GM19438 (cell line): ENCODE measurements around the gene RAD51B.
"Not testable (repeated sequence)": the region's sequence is repeated elsewhere in the genome, so short reads cannot be mapped to it uniquely, and the experiment has no call there.

ENCODE experiments used
- ATAC-seq: cut with Tn5 transposase; IDR thresholded peaks from one replicate; pipeline ENCODE4 v1.9.1; 2021; ENCODE audit warnings: low read depth; ENCODE audit not compliant: unreplicated experiment

The RAD51B gene

DNA sequence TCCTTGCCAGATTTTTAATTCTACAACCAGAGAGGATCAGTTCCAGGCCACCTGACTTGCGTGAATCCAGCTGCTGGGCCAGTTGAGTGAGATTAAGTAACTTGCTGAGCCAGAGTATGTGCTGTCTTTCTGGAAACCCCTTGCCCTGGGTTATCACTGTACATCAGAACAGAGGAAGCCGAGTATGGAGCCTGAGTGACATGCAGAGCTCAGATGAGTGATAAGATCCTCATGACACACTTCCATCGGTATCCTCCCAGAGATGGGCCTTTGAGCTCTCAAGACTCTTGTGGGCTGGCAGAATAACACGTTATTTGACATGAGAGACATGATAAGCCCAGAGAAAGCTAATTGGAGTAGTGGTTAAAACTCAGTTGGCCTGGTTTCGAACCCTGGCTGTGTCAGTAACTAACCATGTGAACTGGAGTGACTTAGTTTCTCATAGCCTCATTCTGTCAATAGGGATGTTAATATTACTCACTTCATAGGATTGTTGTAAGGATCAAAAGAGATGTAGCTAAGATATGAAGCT, 585.1 kb downstream of the RAD51B start:
- ATAC-seq = no peak

DNA sequence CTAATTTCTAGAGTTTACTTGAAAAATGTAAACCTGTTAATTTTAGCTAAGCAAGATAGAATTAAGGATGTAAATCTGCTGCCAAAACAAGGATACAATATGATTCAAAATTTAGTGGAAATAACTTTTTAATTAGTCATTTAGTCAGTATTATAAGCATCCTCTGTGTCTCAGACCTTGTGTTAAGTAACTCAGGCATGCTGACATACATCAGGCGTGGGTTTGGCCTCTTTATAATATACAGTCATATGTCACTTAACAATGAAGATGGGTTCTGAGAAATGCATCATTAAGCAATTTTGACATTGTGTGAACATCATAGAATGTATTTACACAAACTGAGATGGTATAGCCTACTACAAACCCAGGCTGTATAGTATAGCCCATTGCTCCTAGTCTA, 586.4 kb downstream of the RAD51B start:
- no peak for ATAC-seq

DNA sequence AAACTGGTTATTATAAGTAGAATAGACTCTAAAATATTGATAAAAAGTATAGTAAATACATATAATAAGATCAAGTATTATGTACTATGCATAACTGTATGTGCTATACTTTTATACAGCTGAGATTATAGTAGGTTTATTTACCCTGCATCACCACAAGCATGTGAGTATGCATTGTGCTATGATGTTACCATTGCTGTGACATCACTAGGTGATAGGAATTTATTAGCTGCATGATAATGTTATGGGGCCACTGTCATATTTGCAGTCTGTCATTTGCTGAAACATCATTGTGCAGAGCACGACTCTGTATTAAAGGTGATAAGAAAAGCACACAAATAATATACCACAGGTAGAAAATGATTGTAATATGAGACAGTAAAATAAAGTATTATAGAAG, 587.7 kb downstream of the RAD51B start:
- no peak for ATAC-seq

DNA sequence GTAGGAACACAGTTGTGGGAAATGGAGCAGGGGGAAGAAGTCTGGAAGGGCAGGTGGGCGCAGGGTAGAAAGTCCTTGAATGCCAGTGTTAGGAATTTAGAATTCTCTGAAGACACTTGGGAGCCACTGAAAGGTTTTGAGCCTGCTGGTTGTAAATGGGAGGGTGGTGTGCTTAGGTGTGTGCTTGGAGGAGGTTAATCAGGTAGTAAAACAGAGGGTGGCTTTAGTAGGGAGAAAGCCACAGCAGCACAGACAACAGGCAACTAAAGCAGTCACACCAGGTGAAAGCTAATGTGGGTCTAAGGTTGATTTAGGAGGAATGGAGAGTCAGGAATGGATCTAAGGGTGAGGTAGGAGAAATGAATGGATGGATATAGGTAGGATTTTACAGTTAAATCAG, 588.2 kb downstream of the RAD51B start:
- ATAC-seq = no peak

DNA sequence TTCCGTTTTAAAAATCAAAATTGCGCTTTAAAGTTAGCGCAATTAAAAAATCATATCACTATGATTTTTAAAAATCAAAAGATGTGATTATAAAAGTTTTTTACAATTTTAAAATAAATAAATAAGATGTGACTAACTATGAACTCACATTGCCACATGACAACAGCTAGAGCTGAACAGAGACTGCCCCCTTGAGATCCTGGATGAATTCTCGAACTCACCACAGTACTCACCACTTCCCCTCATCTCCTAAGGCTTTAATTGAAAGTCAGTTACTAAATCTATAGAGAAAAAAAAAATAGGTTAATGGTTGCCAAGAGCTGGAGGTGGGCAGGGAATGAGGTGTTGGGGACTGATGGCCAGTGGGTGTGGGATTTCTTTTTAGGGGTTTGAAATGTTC, 589.1 kb downstream of the RAD51B start:
- ATAC-seq = no peak

DNA sequence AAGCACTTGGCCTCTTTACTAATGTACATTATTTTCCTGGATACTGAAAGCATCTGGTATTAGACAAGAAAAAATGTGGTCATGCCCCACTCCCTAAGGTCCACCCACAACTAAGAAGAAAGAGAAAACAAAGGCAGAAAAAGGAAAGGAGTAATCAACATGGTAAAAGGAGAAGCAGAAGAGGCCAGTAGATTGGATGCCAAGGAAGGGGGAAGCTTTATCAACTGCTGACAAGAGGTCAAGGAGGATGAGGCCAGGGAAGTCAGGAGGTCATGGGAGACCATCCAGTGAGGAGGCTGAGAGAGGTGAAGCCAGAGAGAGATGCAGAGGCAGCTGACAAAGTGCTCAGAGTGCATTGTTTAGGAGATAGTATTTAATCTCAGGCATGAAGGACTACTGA, 589.8 kb downstream of the RAD51B start:
- ATAC-seq = no peak

DNA sequence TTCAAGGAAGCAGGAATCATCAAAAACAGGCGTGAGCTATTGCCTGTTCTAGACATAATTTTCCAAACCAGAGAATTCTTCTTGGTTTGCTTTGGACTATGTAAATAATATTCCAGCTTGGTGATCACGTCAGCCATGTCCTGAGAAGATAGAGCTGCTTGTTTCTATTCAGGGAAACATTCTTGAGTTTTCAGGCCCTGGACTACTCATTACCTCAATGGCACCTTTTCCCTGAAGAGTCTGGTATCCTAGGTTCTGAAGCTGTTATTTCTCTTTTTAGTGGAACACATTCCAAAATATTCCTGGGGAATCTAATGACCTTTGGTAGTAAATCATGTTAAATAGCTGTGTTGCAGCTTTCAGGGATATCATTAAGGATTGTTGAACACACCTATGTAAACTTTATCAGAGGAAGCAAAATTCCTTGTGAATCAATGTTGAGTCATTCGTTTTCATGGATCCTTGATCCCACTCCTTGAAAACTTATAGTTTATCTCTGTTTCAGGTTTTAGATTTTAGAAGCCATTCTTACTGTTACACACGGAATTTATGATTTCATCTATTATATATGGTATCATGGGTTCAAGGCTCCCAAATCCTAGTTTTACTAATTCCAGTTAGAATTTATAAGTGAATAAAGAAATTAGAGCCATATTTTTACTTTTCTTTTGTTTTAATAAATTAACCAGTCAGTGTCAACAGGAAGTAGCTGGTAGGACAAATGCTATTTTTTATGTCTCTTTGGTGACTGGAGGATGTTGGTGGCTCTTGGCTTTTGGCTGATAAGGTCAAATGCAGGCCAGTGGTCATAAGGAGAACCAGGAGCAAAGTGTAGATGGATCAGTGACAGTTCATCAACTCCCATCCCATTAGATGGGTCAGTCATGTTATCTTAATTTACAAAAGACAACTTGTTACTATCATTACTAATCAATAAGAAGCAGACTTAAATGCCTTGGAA, 593.2 kb downstream of the RAD51B start:
- ATAC-seq = no peak

DNA sequence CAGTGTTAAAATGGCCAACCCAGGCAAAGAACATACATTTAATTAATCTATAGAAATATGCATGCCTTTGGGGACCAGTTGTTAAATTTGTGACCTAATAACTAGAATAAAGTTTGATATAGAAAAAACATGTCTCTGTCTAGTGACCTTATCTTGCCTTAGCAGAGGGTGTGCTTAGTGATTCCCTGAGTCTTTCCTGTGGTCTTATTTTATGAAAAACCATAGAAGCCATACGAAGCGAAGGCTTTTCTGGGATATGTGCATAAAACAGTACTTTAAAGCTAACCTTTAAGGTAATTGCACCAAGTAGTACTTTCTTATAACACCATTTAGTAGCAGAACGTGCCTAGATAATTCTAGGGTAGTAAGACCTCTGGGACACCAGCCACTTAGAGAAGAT, 593.9 kb downstream of the RAD51B start:
- no peak for ATAC-seq

DNA sequence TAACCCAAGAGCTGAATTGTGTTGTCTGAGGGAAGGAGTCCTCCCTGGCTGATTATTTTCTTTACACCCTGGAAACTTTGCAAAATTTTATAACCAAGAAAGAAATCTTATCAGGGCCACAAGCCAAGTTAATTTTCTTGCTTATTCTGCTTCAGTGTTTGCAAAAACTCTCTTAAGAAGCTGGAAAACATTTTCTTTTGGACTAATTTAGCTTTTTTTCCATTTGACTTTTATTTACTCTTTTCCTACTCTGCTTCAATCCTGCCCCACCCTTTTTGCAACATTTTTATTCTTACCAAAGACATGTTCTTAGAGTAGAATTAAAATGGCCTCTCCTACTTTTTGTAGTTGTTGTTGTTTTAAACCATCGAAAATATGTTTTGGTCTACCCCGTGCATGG, 594.5 kb downstream of the RAD51B start:
- ATAC-seq = no peak

DNA sequence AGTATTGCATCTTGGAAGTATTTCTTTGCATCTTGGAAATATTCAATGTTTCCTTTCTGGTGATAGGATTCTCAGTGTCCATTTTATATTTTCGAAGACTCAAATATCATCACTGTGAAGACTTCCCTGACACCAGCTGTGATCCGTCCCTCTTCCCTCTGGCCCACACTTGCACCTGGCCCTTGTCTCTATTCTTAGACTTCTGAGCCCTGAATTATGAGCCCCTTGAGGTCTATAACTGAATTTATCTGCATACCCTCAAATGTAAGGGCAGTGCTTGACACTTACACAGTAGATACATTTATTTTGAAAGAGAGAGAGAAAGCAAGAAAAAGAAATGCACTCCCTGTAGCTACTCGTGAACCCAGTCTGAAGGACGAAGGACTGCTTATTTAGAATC, 596.6 kb downstream of the RAD51B start:
- no peak for ATAC-seq

DNA sequence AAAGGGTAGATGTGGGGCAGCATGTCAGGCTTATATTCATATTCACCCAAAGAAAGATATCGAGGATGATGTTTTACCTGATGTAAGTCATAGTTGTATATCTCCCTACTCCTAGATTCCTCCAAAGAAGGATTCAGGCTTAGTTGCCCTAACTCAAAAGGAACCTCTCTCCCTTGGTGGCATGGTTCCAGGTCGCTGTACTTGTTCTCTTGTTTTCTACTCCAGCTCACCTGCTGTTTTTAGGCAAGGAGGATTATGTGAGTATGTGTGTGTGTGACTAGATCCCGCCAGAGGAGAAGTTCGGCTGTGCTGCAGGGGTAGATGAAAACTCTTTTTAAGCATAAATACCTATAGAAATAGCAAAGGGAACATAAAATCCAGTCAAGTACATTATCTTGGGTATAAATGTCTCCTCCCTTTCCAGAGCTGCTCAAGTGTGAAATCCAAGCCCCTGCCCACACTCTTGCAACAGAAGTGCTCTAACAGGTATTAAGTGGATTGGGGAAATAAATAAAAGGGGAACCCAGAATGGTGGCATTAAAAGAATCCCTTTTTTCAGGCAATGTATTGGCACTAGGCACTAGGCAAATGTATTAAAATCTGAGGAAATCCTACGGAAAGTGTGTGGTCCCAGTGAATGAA, 597.6 kb downstream of the RAD51B start:
- no peak for ATAC-seq

DNA sequence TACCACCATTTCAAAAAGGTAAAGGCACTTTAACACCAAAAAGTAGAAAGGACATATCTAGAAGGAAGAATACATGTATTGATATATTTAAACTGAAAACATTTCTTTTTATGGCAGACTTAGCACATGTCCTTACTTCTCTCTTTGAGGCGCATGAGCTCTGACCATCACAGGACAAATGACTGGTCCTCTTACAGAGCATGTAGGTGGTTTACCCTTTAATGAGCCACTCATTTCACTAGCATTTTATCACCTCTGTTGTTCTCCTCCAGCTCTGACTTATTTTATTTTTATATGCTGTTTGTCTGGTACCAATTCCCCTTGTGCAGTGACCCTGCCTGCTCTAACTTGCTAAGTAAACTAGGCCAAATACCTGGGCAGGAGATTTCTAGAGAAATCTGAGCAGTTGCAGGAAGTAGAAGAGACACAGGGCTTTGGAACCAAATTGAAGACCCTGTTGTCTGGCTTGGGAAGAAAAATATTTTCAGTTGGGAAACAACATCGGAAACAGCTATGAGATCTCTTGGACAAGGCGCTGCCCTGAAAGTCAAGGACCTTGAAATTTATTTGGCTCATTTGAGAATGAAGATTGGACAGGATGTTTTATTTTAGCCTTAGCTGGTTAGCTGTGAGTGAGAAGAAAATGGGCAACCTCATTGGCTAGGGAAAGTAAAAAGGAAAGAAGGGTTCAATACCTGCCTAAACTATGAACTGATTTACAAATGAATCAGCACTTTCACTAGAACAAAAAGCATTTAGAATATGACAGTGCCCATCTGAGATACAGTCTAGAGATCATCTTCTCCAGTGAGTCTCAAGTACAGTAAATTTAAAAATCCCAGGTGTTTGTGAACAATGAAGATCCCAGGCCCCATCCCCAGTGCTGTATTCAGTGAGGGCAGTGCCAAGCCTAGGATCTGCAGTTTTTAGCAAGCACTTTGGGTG, 598.9 kb downstream of the RAD51B start:
- no peak for ATAC-seq

DNA sequence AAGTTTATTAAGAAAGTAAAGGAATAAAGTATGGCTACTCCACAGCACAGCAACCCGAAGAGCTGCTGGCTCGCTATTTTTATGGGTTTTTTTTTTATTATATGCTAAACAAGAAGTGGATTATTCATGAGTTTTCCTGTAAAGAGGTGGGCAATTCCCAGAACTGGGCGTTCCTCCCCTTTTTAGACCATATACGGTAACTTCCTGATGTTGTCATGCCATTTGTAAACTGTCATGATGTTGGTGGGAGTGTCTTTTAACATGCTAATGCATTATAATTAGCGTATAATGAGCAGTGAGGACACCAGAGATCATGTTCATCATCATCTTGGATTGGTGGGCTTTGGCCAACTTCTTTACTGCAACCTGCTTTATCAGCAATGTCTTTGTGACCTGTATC, 600.8 kb downstream of the RAD51B start:
- ATAC-seq = no peak

DNA sequence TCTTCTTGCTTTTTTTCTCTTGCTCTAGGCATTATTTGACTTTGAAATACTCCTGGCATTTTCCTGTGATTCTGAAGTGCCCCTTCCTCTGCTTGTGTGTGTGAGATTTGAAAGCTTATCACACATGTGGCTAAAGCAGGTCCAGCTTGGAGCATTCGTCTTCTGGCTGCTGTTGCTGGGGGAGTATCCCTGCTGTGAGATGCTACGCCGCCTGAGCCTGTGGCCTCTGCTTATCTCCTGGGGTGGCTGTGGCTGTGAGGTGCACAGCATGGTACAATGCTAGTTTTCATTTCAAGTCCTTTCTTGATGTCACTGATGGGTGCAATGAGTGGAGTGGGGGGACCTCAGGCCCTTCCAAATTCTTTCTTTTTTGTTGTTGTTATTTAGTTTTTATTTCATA, 601.5 kb downstream of the RAD51B start:
- no peak for ATAC-seq

DNA sequence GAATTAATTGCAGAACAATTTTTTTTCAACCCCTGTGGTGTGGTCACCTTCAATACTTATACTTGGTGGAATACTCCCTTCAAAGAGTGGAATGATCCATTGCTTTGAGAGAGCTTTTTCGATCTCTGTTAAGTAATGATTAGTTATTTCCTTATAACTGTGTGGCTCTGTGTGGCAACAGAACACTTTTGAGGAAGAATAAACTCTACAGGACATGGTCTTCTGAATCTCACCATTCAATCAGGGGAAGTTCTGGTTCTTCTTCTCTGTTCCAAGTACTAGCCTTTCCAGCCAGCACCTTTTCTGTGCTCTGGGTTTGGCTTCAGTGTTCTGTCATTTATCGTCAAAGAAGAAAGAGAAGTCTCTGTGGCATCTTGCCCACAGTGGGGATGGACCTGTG, 604.1 kb downstream of the RAD51B start:
- ATAC-seq = no peak

DNA sequence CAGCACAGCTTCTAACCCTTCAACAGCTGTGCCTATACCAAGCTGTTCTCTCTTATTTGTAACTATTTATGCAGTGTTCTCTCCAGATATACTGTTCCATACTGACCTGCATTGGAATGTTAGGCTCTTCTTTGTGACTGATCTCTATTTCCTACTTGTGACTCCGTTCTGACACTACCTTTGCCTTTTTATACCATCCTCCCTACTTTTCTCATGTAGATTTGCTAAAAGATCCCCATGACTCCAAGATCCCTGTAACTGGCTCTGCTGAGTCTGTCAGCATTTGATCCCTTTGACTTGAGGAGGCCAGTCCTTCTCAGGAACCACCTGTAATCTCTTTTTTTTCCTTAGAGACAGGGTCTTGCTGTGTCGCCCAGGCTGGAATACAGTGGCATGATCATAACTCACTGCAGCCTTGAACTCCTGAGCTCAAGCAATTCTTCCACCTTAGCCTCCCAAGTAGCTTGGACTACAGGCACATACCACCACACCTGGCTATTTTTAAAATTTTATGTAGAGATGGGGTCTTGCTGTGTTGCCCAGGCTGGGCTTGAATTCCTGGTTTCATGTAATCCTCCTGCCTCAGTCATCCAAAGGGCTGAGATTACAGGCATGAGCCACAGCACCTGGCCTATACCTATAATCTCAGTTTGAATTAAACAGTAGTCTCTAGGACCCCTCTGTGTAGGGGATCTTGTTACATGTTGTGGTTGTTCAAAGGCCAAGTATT, 605.0 kb downstream of the RAD51B start:
- no peak for ATAC-seq

DNA sequence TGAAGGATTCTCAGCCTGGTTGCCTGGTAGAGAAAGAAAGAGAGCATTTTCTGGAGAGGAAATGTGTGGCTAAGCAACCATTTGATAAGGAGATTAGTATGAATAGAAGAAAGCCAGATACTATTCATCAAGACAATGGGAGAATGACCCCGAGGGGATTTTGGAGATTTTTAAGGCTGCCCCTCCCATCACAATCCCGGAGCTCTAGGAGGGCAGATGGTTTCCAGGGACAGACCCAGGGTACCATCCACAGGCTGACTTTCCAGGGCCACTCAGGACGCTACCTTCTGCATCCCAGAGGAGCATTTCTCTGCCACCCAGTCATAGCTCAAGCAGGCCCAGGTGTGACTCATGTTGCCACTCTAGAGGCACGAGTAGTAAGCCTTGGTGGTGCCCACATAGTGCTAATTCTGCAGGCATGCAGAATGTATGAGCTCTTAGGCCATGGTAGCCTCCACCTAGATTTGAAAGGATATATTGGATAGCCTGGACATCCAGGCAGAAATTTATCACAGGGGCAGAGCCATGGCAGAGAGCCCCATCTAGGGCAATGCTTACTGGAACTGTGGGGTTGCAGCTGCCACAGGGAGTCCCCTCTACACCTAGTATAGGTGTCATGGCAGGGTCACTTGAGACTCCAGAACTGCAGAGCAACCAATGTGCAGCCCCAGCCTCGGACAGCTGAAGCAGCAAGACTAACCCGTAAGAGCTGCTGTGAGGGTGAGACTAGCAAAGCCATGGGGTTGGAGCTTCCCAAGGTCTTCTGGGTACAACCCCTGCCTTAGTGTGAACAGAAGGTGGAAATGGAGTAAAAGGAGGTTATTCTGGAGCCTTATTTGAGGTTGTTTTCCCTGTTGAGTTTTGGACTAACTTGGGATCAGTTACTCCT, 607.3 kb downstream of the RAD51B start:
- ATAC-seq = no peak

DNA sequence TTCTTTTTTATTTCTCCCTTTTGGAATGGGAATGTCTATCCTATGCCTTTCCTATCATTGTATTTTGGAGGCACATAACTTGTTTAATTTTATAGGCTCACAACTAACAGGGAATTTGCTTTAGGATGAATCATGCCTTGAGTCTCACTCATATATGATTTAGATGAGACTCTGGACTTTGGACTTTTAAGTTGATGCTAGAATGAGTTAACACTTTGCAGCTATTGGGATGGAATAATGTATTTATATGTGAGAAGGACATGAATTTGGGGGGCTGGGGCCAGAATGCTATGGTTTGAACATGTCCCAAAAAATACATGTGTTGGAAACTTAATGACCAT, 607.9 kb downstream of the RAD51B start:
- ATAC-seq = no peak

DNA sequence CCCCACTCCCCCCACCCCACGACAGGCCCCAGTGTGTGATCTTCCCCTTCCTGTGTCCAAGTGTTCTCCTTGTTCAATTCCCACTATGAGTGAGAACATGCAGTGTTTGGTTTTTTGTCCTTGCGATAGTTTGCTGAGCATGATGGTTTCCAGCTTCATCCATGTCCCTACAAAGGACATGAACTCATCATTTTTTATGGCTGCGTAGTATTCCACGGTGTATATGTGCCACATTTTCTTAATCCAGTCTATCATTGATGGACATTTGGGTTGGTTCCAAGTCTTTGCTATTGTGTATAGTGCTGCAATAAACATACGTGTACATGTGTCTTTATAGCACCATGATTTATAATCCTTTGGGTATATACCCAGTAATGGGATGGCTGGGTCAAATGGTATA, 609.3 kb downstream of the RAD51B start:
- not testable (repeated sequence) for ATAC-seq
